Osteoblast (primary cell): ENCODE results near the gene CHKB. TPM values are rescaled to one million over a fixed set of nuclear protein-coding genes. Genes with fewer than 3 reads are reported as not detected.
A peak's percentile ranks its signal among the peaks of the same experiment; 100 is the strongest.

Source experiments
- DNase-seq: peaks from one replicate; pipeline ENCODE4 v3.0.0; 2011; ENCODE audit warnings: low spot score, mixed read lengths; ENCODE audit not compliant: insufficient read length; ENCODE audit errors: missing footprints
- H2AFZ ChIP-seq: 2 replicates; pipeline ENCODE4 v1.6.0; 2011; ENCODE audit warnings: mild to moderate bottlenecking, low read length
- H3K27ac ChIP-seq: 2 replicates; pipeline ENCODE4 v1.5.1; 2011; ENCODE audit warnings: mild to moderate bottlenecking, low read depth, low read length, moderate library complexity
- H3K27me3 ChIP-seq: 2 replicates; pipeline ENCODE4 v1.6.0; 2012; ENCODE audit warnings: mild to moderate bottlenecking, control low read depth, inconsistent platforms, low read length, moderate library complexity; ENCODE audit not compliant: insufficient read depth
- H3K36me3 ChIP-seq: 2 replicates; pipeline ENCODE4 v1.5.1; 2011; ENCODE audit warnings: mild to moderate bottlenecking, low read length, control low read depth, moderate library complexity; ENCODE audit not compliant: insufficient read depth
- H3K4me1 ChIP-seq: 2 replicates; pipeline ENCODE4 v1.5.1; 2011; ENCODE audit warnings: mild to moderate bottlenecking, low read length, control low read depth, moderate library complexity; ENCODE audit not compliant: insufficient read depth
- H3K4me2 ChIP-seq: 2 replicates; pipeline ENCODE4 v1.6.0; 2011; ENCODE audit warnings: mild to moderate bottlenecking, low read length; ENCODE audit not compliant: insufficient read depth
- H3K4me3 ChIP-seq: fragments of 200-600 bp; sonication (generic); 3 replicates; pipeline ENCODE4 v1.5.1; 2012; ENCODE audit warnings: mild to moderate bottlenecking, low read length, inconsistent platforms; ENCODE audit not compliant: insufficient read depth
- H3K79me2 ChIP-seq: 2 replicates; pipeline ENCODE4 v1.6.0; 2012; ENCODE audit warnings: mild to moderate bottlenecking, low read length, control low read depth, inconsistent platforms; ENCODE audit not compliant: insufficient read depth
- H3K9me3 ChIP-seq: 2 replicates; pipeline ENCODE4 v1.5.1; 2011; ENCODE audit warnings: low read depth, low read length, control low read depth
- H4K20me1 ChIP-seq: 2 replicates; pipeline ENCODE4 v1.6.0; 2012; ENCODE audit warnings: mild to moderate bottlenecking, low read length, control low read depth; ENCODE audit not compliant: insufficient read depth
- total RNA-seq: library from RNA; depleted of rRNA; stranded (reverse); fragments of >200 nt; gene quantifications from 2 replicates; pipeline ENCODE4 v1.2.3, GENCODE V29; 2012
- TF ChIP-seq, protein P1 (sequence below): IDR thresholded peaks from 2 replicates; pipeline ENCODE4 v1.5.1; 2011; ENCODE audit warnings: mild to moderate bottlenecking, low read depth, low read length, moderate library complexity; ENCODE audit errors: extremely low read depth

Gene CHKB
- total RNA-seq, 1 donor = 28.6 TPM

DNA sequence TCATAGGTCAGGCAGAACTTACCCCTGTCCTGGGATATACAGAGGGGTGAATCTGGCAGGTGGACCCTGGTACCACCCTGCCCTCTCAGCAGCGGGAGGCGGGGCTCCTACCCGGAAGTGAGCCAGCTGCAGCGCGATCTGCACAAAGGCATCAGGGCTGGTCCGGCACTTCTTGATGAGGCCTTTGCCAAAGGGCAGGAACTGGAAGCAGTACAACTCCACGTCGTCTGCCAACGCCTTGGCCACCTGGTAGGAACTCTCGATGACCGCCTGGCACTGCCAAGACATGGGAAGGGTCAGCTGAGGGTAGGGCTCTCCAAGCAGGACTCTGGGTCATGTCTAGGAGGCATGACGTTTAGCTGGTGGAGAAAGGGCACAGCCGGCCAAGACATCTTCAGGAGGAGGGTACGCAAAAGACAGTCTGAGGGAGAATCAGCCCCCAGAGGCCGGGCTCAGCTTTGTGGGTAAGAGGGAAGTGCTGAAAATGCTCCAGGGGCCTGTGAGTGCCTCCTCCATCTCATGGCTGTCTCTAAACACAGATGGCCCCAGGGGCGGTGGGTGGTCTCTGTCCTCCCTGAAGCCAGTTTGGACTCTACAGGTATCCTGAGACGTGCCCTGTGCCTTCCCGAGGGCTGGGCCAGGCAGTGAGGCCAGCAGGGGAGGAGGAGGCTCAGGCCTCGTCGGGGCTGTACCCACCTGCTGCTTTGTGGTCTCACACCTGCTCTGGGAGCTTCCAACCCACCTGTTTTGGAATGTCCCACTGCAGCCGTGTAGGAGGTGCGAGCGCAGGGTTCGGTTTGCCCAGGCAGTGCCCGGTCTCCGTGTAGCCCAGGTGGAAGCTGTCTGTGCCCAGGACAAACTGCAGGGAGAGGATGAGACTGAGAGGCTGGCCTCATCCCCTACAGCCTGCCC lies 11.1 kb downstream of the CHKB start:
- H3K27me3 ChIP-seq = no peaks in the 10 kb centered on the region
- H3K4me1 ChIP-seq = no peaks in the 10 kb centered on the region
- DNase-seq = peak; percentile 73
- no peaks in the 10 kb centered on the region for H3K79me2 ChIP-seq
- H3K36me3 ChIP-seq = no peaks in the 10 kb centered on the region
- no peak overlapping the region for H3K4me2 ChIP-seq
- H3K27ac ChIP-seq = no peak overlapping the region
- TF ChIP-seq, protein P1, sequence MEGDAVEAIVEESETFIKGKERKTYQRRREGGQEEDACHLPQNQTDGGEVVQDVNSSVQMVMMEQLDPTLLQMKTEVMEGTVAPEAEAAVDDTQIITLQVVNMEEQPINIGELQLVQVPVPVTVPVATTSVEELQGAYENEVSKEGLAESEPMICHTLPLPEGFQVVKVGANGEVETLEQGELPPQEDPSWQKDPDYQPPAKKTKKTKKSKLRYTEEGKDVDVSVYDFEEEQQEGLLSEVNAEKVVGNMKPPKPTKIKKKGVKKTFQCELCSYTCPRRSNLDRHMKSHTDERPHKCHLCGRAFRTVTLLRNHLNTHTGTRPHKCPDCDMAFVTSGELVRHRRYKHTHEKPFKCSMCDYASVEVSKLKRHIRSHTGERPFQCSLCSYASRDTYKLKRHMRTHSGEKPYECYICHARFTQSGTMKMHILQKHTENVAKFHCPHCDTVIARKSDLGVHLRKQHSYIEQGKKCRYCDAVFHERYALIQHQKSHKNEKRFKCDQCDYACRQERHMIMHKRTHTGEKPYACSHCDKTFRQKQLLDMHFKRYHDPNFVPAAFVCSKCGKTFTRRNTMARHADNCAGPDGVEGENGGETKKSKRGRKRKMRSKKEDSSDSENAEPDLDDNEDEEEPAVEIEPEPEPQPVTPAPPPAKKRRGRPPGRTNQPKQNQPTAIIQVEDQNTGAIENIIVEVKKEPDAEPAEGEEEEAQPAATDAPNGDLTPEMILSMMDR = no peak
- H2AFZ ChIP-seq = no peak overlapping the region
- H3K4me3 ChIP-seq = no peak overlapping the region
- H4K20me1 ChIP-seq = no peaks in the 10 kb centered on the region
- no peaks in the 10 kb centered on the region for H3K9me3 ChIP-seq

DNA sequence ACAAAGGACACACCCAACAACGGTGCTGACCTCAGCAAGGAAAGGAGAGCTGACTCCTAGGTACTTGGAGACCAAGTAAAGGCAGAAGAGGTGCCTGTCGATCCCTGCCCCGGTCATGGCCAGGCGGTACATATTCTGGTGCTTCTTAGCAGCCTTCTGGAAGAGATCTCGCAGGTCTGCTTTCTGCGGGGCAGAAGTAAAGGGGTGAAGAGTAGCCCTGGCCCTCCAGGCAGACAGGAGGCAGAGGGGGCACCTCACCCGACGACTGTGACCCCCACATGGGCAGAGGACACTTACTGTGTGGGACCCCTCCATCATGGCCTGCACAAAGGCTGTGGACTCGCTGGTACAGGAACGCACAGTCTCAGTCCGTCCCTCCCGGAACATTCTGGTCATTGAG lies 11.8 kb downstream of the CHKB start:
- H3K4me3 ChIP-seq = no peak overlapping the region
- H3K9me3 ChIP-seq = no peaks in the 10 kb centered on the region
- no peaks in the 10 kb centered on the region for H3K4me1 ChIP-seq
- H2AFZ ChIP-seq = no peak overlapping the region
- TF ChIP-seq, protein P1 = no peak
- H3K4me2 ChIP-seq = no peak overlapping the region
- no peaks in the 10 kb centered on the region for H3K27me3 ChIP-seq
- peak; percentile 65 for DNase-seq
- no peaks in the 10 kb centered on the region for H4K20me1 ChIP-seq
- H3K36me3 ChIP-seq = no peaks in the 10 kb centered on the region
- H3K27ac ChIP-seq = no peak overlapping the region
- no peaks in the 10 kb centered on the region for H3K79me2 ChIP-seq

DNA sequence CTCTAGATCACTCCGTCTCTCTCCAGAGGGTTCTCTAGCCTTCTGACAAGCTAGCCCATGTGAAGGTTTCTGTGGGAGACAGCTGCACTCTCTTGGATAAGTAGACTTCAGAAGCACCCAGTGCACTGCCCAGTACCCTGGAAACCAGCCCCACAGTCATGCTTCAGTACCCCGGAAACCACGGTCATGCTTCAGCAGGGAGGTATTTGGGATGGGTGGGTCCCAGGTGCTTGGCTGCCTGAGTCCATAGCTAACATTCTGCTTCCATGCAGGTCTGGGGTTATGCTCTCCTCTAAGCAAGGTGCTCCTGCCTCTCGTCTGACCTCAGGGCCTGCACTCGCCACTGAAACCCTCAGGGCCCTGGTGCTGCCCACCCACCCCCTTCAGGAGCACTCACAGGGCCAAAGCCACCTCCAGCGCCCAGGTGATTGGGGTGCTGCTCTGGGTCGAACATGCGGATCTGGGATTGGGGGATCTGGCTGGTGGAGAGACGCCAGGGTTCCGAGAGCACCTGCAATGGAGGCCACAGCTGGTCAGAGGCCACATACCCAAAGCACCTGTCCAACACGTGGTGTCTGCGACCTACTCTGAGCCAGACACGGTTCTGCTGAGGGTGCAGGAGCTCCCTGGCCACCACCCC lies 12.6 kb downstream of the CHKB start:
- Histone ChIP-seq H3K9me3 (no peaks in the 10 kb centered on the region), H3K4me2 (no peak overlapping the region), H3K79me2 (no peaks in the 10 kb centered on the region)

More for the DNA sequence above, 12.6 kb downstream of the CHKB start:
- Histone ChIP-seq H3K4me3 (no peak overlapping the region), H3K27ac (no peak overlapping the region), H3K27me3 (peaks cover 3% of the 10 kb centered on the region), H3K36me3 (no peaks in the 10 kb centered on the region), H3K4me1 (no peaks in the 10 kb centered on the region), H4K20me1 (no peaks in the 10 kb centered on the region), H2AFZ (no peak overlapping the region)
- TF ChIP-seq, protein P1 = no peak
- peak; percentile 58 for DNase-seq
